Measurements from ENCODE around the gene CEP164. TPM values are rescaled to one million over a fixed set of nuclear protein-coding genes. Genes with fewer than 3 reads are reported as not detected.

The CEP164 gene
- polyA plus RNA-seq, 1 of the 3 experiments (the other 2 are of a cell fraction): 27.7 TPM

GRCh38 chr11:117411736-117412135, 84.1 kb downstream of the CEP164 start (continued):
- TF ChIP-seq FOSL2 (IDR thresholded peaks at IDR 0.05; ENCODE audit: borderline replicate concordance, low read depth) (no peak), GATA2 (CRISPR knock-in tag; IDR thresholded peaks at IDR 0.05) (no peak), POLR2AphosphoS5 (IDR thresholded peaks at IDR 0.05; ENCODE audit: low read depth, low read length) (no peak), NRF1 (IDR thresholded peaks at IDR 0.05; ENCODE audit: low read depth, low read length) (no peak), SMC3 (IDR thresholded peaks at IDR 0.05; ENCODE audit: low read depth, low read length) (no peak)

DNA sequence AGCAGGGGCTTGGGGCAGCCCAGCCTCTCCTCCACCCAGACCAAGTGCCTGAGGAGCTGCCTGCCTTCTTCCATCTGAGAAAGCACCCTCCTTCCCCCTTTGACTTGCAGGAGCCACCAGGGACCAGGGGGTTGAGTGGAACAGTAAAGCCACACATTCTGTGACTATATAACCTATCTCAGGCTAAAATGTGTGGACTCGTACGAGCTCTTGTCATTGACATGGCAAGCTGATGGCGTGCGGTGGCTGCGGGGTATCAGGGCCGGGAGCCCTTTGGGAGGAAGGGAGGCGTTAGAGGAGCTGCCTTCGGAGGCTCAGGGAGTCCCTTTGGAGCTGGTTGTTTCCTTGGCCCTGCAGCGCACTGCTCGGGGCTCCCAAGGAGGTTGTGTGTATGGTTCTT, 84.5 kb downstream of the CEP164 start:
- no peaks in the 10 kb centered on the region for H3K27me3 ChIP-seq (ENCODE audit: insufficient read depth)
- ChIA-PET POLR2A (interaction anchor here (0.5 to 1.9 kb wide), 2 partner anchors 24 to 32 kb away, joined by 3 to 4 read pairs; no protein-coding TSS in a partner anchor), CTCF (interaction anchor here (1.5 to 6.9 kb wide), 4 partner anchors 13 to 396 kb away, joined by 3 to 73 read pairs (median 18); no protein-coding TSS in a partner anchor)
- 89% methylated on average over 10 of the region's 10 CpGs for WGBS (ENCODE audit: low lambda C conversion rate)
- peaks cover 12 to 32% of the 10 kb centered on the region in 2 experiments for H3K36me3 ChIP-seq (replicated peaks in 1 of 2; ENCODE audit: control insufficient read depth in 1 of 2, insufficient read depth in 2 of 2, low read length in 1 of 2)
- no peak overlapping the region for H3K9ac ChIP-seq
- H3F3A ChIP-seq (replicated peaks; ENCODE audit: insufficient read depth): no peaks in the 10 kb centered on the region
- H3K9me2 ChIP-seq: no peaks in the 10 kb centered on the region
- no peak overlapping the region for H2AFZ ChIP-seq (ENCODE audit: low read depth)
- no peaks in the 10 kb centered on the region for H3K9me3 ChIP-seq
- no peak overlapping the region for H3K27ac ChIP-seq (ENCODE audit: low read depth in 2 of 2, low read length in 1 of 2)
- no peaks in the 10 kb centered on the region for H3K79me2 ChIP-seq (ENCODE audit: insufficient read depth)
- H3K4me1 ChIP-seq (ENCODE audit: control insufficient read depth in 1 of 2, insufficient read depth in 2 of 2, low read depth in 1 of 2, low read length in 1 of 2): peaks cover 0 to 12% of the 10 kb centered on the region in 2 experiments; a peak in 1 of 4 replicates
- H3K4me2 ChIP-seq: no peak overlapping the region
- TF ChIP-seq, protein P1, sequence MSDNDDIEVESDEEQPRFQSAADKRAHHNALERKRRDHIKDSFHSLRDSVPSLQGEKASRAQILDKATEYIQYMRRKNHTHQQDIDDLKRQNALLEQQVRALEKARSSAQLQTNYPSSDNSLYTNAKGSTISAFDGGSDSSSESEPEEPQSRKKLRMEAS (IDR thresholded peaks at IDR 0.05; ENCODE audit: low read depth): no peak
- TF ChIP-seq, protein P2, sequence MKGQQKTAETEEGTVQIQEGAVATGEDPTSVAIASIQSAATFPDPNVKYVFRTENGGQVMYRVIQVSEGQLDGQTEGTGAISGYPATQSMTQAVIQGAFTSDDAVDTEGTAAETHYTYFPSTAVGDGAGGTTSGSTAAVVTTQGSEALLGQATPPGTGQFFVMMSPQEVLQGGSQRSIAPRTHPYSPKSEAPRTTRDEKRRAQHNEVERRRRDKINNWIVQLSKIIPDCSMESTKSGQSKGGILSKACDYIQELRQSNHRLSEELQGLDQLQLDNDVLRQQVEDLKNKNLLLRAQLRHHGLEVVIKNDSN (IDR thresholded peaks at IDR 0.05; ENCODE audit: borderline replicate concordance, low read depth): no peak
- no peak for TF ChIP-seq POLR2AphosphoS5 (IDR thresholded peaks at IDR 0.05; ENCODE audit: low read depth, low read length)
- no peak overlapping the region for H3K4me3 ChIP-seq (ENCODE audit: low read depth in 2 of 2, low read length in 1 of 2)
- no peak for DNase-seq
- no peaks in the 10 kb centered on the region for H4K20me1 ChIP-seq (ENCODE audit: insufficient read depth)

- H3K27me3 ChIP-seq (ENCODE audit: insufficient read depth): no peaks in the 10 kb centered on the region
- no peak overlapping the region for H3K4me2 ChIP-seq
- no peaks in the 10 kb centered on the region for H3K9me3 ChIP-seq
- DNase-seq: no peak
- ChIA-PET POLR2A (interaction anchor here (0.5 to 1.9 kb wide), 2 partner anchors 24 to 33 kb away, joined by 3 to 4 read pairs; no protein-coding TSS in a partner anchor), CTCF (interaction anchor here (0.7 to 6.9 kb wide), 6 partner anchors 12 to 396 kb away, joined by 3 to 73 read pairs (median 4); no protein-coding TSS in a partner anchor)
- TF ChIP-seq RFX5 (IDR thresholded peaks at IDR 0.05; ENCODE audit: low read length): no peak
- no peak for TF ChIP-seq EP300 (IDR thresholded peaks at IDR 0.05; ENCODE audit: borderline replicate concordance in 1 of 2, low read depth in 1 of 2, low read length in 1 of 2)
- no peak for TF ChIP-seq MEF2A (IDR thresholded peaks at IDR 0.05; ENCODE audit: borderline replicate concordance, low read depth)
- no peak for TF ChIP-seq EZH2phosphoT487 (IDR thresholded peaks at IDR 0.05; ENCODE audit: borderline replicate concordance, low read depth)
- no peak for TF ChIP-seq NRF1 (IDR thresholded peaks at IDR 0.05; ENCODE audit: low read depth, low read length)
- no peak for TF ChIP-seq JUND (IDR thresholded peaks at IDR 0.05)
- no peak for TF ChIP-seq RXRA (IDR thresholded peaks at IDR 0.05; ENCODE audit: borderline replicate concordance, low read depth)
- TF ChIP-seq TEAD4 (IDR thresholded peaks at IDR 0.05; ENCODE audit: borderline replicate concordance, insufficient read depth): no peak
- no peak for TF ChIP-seq FOXM1 (IDR thresholded peaks at IDR 0.05; ENCODE audit: low read depth)
- TF ChIP-seq SIN3A (IDR thresholded peaks at IDR 0.05; ENCODE audit: borderline replicate concordance, low read depth, low read length): no peak
- TF ChIP-seq SMC3 (IDR thresholded peaks at IDR 0.05; ENCODE audit: low read depth, low read length): no peak
- H3K4me1 ChIP-seq (ENCODE audit: control insufficient read depth in 1 of 2, insufficient read depth in 2 of 2, low read depth in 1 of 2, low read length in 1 of 2): peaks cover 0 to 12% of the 10 kb centered on the region in 2 experiments; a peak in 1 of 4 replicates
- 94% methylated on average over 8 of the region's 8 CpGs for WGBS (ENCODE audit: low lambda C conversion rate)
- H3K9ac ChIP-seq: no peak overlapping the region
- H3F3A ChIP-seq (replicated peaks; ENCODE audit: insufficient read depth): no peaks in the 10 kb centered on the region
- no peak overlapping the region for H3K4me3 ChIP-seq (ENCODE audit: low read depth in 2 of 2, low read length in 1 of 2)
- peaks cover 12 to 32% of the 10 kb centered on the region in 2 experiments for H3K36me3 ChIP-seq (replicated peaks in 1 of 2; ENCODE audit: control insufficient read depth in 1 of 2, insufficient read depth in 2 of 2, low read length in 1 of 2)
- no peaks in the 10 kb centered on the region for H4K20me1 ChIP-seq (ENCODE audit: insufficient read depth)
- no peaks in the 10 kb centered on the region for H3K79me2 ChIP-seq (ENCODE audit: insufficient read depth)
- no peak overlapping the region for H3K27ac ChIP-seq (ENCODE audit: low read depth in 2 of 2, low read length in 1 of 2)
- H2AFZ ChIP-seq (ENCODE audit: low read depth): no peak overlapping the region
- no peaks in the 10 kb centered on the region for H3K9me2 ChIP-seq
These were observed 85.1 kb downstream of the CEP164 start for GRCh38 chr11:117412653-117413275.
